Measurements from ENCODE around the gene SBK3.

GRCh38 chr19:55525289-55526101 lies 19.8 kb downstream of the SBK3 start:
- no peak for TF ChIP-seq POLR2A (IDR thresholded peaks at IDR 0.05; ENCODE audit: low read length)
- no peak for TF ChIP-seq GATA1 (IDR thresholded peaks at IDR 0.05; ENCODE audit: low read depth, low read length)
